HEK293T (cell line): ENCODE results near the gene PRKG1.
"Not testable (repeated sequence)": the region's sequence is repeated elsewhere in the genome, so short reads cannot be mapped to it uniquely, and the experiment has no call there.

ENCODE experiments used
- CTCF ChIA-PET: fragments of 350-600 bp; formaldehyde crosslinking; extraction: SDS; loops from one replicate; lab custom pipeline; 2021; ENCODE audit warnings: antibody characterized with exemption, inconsistent platforms; lab: Yijun Ruan, JAX
- POLR2A ChIA-PET: fragments of 350-600 bp; formaldehyde crosslinking; extraction: SDS; loops from one replicate; lab custom pipeline; 2020; ENCODE audit warnings: antibody characterized with exemption, inconsistent platforms; lab: Yijun Ruan, JAX
- DNase-seq: peaks from one replicate; pipeline ENCODE4 v3.0.0; 2012; ENCODE audit warnings: mixed read lengths; ENCODE audit errors: extremely low spot score
- ARNT ChIP-seq: fragments of 450-650 bp; IDR thresholded peaks from 2 replicates; pipeline ENCODE4 v1.6.1; 2017; ENCODE audit warnings: mild to moderate bottlenecking
- BHLHE40 ChIP-seq: fragments of 450-650 bp; IDR thresholded peaks from 2 replicates; pipeline ENCODE4 v1.6.1; 2016; ENCODE audit warnings: mild to moderate bottlenecking, moderate library complexity, borderline replicate concordance
- CTBP1 ChIP-seq: fragments of 450-650 bp; IDR thresholded peaks from 2 replicates; pipeline ENCODE4 v1.6.1; 2016; ENCODE audit warnings: borderline replicate concordance
- ELF4 ChIP-seq: fragments of 450-650 bp; IDR thresholded peaks from 2 replicates; pipeline ENCODE4 v1.6.1; 2017; ENCODE audit warnings: antibody characterized with exemption
- FOXA1 ChIP-seq: fragments of 450-650 bp; IDR thresholded peaks from 2 replicates; pipeline ENCODE4 v1.6.1; 2016; ENCODE audit warnings: mild to moderate bottlenecking
- FOXK2 ChIP-seq: fragments of 450-650 bp; IDR thresholded peaks from 2 replicates; pipeline ENCODE4 v1.6.1; 2016; ENCODE audit warnings: mild to moderate bottlenecking
- FOXM1 ChIP-seq: fragments of 450-650 bp; IDR thresholded peaks from 2 replicates; pipeline ENCODE4 v1.6.1; 2017; ENCODE audit warnings: mild to moderate bottlenecking, borderline replicate concordance
- HDGF ChIP-seq: fragments of 450-650 bp; IDR thresholded peaks from 2 replicates; pipeline ENCODE4 v1.6.1; 2017; ENCODE audit warnings: antibody characterized with exemption, borderline replicate concordance
- L3MBTL2 ChIP-seq: fragments of 450-650 bp; conservative IDR thresholded peaks from 2 replicates; pipeline ENCODE4 v1.6.1; 2016; ENCODE audit warnings: mild to moderate bottlenecking
- LEF1 ChIP-seq: fragments of 450-650 bp; IDR thresholded peaks from 2 replicates; pipeline ENCODE4 v1.6.1; 2017; ENCODE audit warnings: mild to moderate bottlenecking, borderline replicate concordance
- NFRKB ChIP-seq: fragments of 450-650 bp; IDR thresholded peaks from 2 replicates; pipeline ENCODE4 v1.6.1; 2016; ENCODE audit warnings: mild to moderate bottlenecking, moderate library complexity
- SP1 ChIP-seq: fragments of 450-650 bp; IDR thresholded peaks from 2 replicates; pipeline ENCODE4 v1.6.1; 2017
- SUZ12 ChIP-seq: fragments of 450-650 bp; IDR thresholded peaks from 2 replicates; pipeline ENCODE4 v1.6.1; 2016; ENCODE audit warnings: mild to moderate bottlenecking
- TARDBP ChIP-seq: fragments of 450-650 bp; IDR thresholded peaks from 2 replicates; pipeline ENCODE4 v1.6.1; 2016
- ZNF384 ChIP-seq: fragments of 450-650 bp; IDR thresholded peaks from 2 replicates; pipeline ENCODE4 v1.6.1; 2016
- TF ChIP-seq, protein P1 (sequence below): fragments of 450-650 bp; IDR thresholded peaks from 2 replicates; pipeline ENCODE4 v1.6.1; 2016

Gene PRKG1

GRCh38 chr10:51552879-51553278 is 478.6 kb downstream of the PRKG1 start:
- ChIA-PET CTCF (no interaction called here), POLR2A (no interaction called here)
- no peak for DNase-seq
- TF ChIP-seq NFRKB (no peak), FOXA1 (no peak), TARDBP (no peak)

- TF ChIP-seq, protein P1, sequence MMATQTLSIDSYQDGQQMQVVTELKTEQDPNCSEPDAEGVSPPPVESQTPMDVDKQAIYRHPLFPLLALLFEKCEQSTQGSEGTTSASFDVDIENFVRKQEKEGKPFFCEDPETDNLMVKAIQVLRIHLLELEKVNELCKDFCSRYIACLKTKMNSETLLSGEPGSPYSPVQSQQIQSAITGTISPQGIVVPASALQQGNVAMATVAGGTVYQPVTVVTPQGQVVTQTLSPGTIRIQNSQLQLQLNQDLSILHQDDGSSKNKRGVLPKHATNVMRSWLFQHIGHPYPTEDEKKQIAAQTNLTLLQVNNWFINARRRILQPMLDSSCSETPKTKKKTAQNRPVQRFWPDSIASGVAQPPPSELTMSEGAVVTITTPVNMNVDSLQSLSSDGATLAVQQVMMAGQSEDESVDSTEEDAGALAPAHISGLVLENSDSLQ: no peak
- no peak for TF ChIP-seq NFRKB
- TF ChIP-seq ELF4: no peak
- TF ChIP-seq SP1: no peak
- CTCF ChIA-PET: no interaction called here
- no peak for DNase-seq
- POLR2A ChIA-PET: no interaction called here
These were observed 490.7 kb downstream of the PRKG1 start for GRCh38 chr10:51564896-51565510.

DNA sequence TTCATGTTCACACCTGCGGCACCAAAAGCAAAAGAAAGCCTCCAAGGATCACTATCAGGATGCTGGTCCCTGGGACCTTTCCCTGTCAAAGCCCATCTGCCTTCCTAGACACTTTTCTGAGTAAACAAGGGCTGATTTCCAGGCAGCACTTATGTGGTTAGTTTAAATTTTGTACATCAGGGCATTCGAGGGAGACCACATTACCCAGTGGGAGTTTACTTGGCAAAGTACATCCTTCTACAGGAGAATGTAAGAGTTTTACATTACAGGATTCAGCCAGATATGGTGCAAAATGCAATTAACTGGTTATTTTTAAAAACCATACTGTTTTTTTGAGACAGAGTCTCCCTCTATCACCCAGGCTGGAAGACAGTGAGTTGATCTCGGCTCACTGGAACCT is 493.0 kb downstream of the PRKG1 start:
- ChIA-PET CTCF (no interaction called here), POLR2A (no interaction called here)
- DNase-seq: no peak
- no peak for TF ChIP-seq SUZ12
- no peak for TF ChIP-seq FOXM1
- no peak for TF ChIP-seq ARNT
- no peak for TF ChIP-seq ELF4
- TF ChIP-seq TARDBP: no peak
- no peak for TF ChIP-seq HDGF
- no peak for TF ChIP-seq LEF1
- TF ChIP-seq ZNF384: no peak

- POLR2A ChIA-PET: no interaction called here
These were observed 495.2 kb downstream of the PRKG1 start for GRCh38 chr10:51569467-51569866.

GRCh38 chr10:51574248-51575048 is 500.2 kb downstream of the PRKG1 start:
- TF ChIP-seq HDGF: no peak
- TF ChIP-seq, protein P1: no peak
- TF ChIP-seq FOXK2: no peak
- no peak for TF ChIP-seq FOXM1
- POLR2A ChIA-PET: no interaction called here
- CTCF ChIA-PET: no interaction called here
- DNase-seq: no peak

More at GRCh38 chr10:51569467-51569866, 495.2 kb downstream of the PRKG1 start:
- no peak for DNase-seq
- TF ChIP-seq SUZ12: no peak
- no peak for TF ChIP-seq NFRKB
- TF ChIP-seq TARDBP: no peak
- no peak for TF ChIP-seq CTBP1
- no peak for TF ChIP-seq FOXA1
- no peak for TF ChIP-seq ELF4
- TF ChIP-seq FOXM1: no peak
- no peak for TF ChIP-seq ZNF384
- no peak for TF ChIP-seq HDGF
- TF ChIP-seq BHLHE40: no peak
- no peak for TF ChIP-seq SP1
- TF ChIP-seq LEF1: no peak
- TF ChIP-seq, protein P1: no peak
- TF ChIP-seq L3MBTL2: no peak
- CTCF ChIA-PET: no interaction called here

GRCh38 chr10:51581196-51581595 is 506.9 kb downstream of the PRKG1 start:
- DNase-seq, POLR2A ChIA-PET, CTCF ChIA-PET: not testable (repeated sequence)

- TF ChIP-seq FOXM1 (no peak), SUZ12 (no peak), CTBP1 (no peak), NFRKB (no peak), SP1 (no peak), FOXA1 (no peak), L3MBTL2 (no peak), HDGF (no peak), ZNF384 (no peak), ARNT (no peak), TARDBP (no peak)
- CTCF ChIA-PET: no interaction called here
- DNase-seq: no peak
- POLR2A ChIA-PET: no interaction called here
These were observed 509.7 kb downstream of the PRKG1 start for GRCh38 chr10:51583976-51584375.
